Measurements from ENCODE around the gene CEP112.

CEP112 gene

DNA sequence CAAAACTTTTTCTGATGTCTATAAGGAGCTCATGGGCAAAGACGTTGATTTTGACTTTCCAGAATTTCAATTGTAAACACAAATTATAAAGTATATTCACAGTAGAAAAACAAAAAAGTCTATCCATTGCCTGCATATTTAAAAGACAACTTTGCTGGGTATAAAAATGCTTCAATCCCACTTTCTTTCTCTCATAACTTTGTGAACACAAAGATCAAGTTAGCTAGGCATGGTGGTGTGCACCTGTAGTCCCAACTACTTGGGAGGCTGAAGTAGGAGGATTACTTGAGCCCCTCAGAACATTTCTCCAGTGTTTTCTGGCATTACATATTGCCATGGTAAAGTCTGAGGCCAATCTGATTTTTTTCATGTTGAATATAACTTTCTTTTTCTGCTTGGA, 547.4 kb downstream of the CEP112 start:
- H3K4me3 Mint-ChIP-seq: no peak overlapping the region
- H3K9me3 Mint-ChIP-seq (ENCODE audit: low read depth): peaks cover 12% of the 10 kb centered on the region
- H3K27ac Mint-ChIP-seq: no peak overlapping the region
- peaks cover 20% of the 10 kb centered on the region for H3K36me3 Mint-ChIP-seq
- H3K4me1 Mint-ChIP-seq (ENCODE audit: low read depth): no peaks in the 10 kb centered on the region
- no peaks in the 10 kb centered on the region for H3K27me3 Mint-ChIP-seq

DNA sequence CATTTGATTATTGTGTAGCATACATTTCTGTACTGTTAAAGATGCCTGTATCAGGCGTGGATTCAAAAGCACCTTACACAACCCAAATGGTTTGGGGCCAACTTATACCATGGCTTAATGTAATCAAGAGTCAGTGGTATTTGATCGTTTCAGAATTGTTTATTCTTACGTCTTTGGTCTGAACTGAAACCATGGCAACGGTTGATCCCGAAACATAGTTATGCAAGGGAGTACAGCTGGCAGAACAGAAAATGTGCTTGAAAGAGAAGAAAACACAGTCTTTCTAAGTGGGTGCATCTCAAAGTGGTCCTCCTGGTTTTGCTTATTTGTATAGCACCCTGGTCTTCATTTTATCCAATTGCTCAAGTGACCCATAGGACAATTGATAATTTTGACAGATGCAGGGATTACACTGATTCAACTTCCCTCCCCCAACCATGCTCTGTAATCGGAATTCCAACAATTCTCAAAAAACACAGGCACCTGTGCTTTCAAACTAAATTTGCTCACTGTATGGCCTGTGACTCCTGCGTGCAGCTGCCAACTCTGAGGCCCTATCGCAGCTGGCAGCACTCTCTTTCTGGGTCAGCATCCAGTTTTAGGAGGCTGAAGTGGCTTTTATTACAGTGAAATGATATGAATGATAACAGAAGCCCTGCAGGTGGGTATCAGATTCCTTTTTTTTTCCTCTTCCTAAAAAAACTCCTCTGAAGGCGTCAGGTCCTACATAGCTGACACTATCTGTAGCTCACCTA, 553.5 kb downstream of the CEP112 start:
- Mint-ChIP-seq H3K27ac (no peak overlapping the region), H3K36me3 (peaks cover 9% of the 10 kb centered on the region), H3K4me1 (ENCODE audit: low read depth) (no peaks in the 10 kb centered on the region), H3K27me3 (no peaks in the 10 kb centered on the region), H3K9me3 (ENCODE audit: low read depth) (no peaks in the 10 kb centered on the region), H3K4me3 (no peak overlapping the region)

DNA sequence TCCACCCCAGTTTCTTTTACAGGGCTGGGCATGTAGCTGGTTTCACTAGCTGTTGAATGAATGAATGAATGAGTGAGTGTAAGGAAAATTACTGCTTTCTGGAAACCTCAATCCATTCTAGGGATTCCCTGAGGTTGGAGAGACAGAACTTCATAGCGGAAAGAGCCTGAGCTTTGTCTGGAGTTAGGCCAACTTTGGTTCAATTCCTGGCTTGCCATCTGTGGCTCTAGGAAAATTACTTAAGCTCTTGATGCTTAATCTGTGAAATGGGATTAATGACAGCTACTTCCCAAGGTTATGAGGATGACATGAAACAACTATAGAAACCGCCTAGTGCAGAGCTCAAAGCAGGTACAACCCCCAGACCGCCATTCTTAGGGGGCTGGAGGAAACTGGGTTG, 554.1 kb downstream of the CEP112 start:
- Mint-ChIP-seq H3K36me3 (peaks cover 9% of the 10 kb centered on the region), H3K4me1 (ENCODE audit: low read depth) (no peaks in the 10 kb centered on the region), H3K4me3 (no peak overlapping the region), H3K9me3 (ENCODE audit: low read depth) (no peaks in the 10 kb centered on the region), H3K27me3 (no peaks in the 10 kb centered on the region), H3K27ac (no peak overlapping the region)

DNA sequence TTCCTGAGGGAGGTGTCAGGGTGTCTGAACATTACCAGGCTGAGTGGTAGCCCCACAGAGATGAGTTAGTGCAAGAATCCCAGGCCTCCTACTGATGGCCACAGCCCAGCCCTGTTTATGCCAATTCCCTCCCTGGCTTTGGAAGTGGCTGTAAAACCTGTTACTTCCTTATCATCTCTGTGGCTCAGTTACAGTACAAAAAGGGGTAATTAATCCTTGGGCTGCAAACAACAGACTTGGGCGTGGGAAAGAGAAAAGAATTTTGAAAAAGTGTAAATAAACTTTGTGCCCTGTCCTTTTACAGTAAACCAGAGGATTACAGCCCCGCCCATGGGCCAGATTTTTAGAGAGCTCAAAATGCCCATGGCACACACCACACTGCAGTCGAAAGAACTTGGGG, 557.4 kb downstream of the CEP112 start:
- no peaks in the 10 kb centered on the region for H3K27me3 Mint-ChIP-seq
- no peaks in the 10 kb centered on the region for H3K4me1 Mint-ChIP-seq (ENCODE audit: low read depth)
- no peak overlapping the region for H3K4me3 Mint-ChIP-seq
- no peak overlapping the region for H3K27ac Mint-ChIP-seq
- H3K36me3 Mint-ChIP-seq: no peaks in the 10 kb centered on the region
- no peaks in the 10 kb centered on the region for H3K9me3 Mint-ChIP-seq (ENCODE audit: low read depth)

DNA sequence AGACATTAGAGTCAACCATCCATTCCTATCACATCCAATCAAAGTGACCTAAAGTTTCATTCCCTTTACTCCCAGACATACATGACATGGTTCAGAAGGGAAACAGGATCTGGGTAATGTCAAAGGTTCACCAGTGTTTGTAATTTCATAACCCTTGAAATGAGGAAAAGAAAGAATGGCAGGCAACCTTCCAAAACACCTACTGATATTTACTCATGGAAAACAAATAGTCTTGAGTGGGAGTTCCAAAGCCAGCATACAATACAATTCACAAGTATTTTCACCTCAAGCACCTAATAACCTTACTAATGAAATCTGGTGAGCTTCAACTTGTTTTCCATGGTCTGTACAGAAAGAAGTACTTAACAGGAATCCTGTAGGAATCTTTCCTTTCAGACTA, 557.9 kb downstream of the CEP112 start:
- Mint-ChIP-seq H3K36me3 (no peaks in the 10 kb centered on the region), H3K4me1 (ENCODE audit: low read depth) (no peaks in the 10 kb centered on the region), H3K4me3 (no peak overlapping the region), H3K27me3 (no peaks in the 10 kb centered on the region), H3K9me3 (ENCODE audit: low read depth) (no peaks in the 10 kb centered on the region), H3K27ac (no peak overlapping the region)

DNA sequence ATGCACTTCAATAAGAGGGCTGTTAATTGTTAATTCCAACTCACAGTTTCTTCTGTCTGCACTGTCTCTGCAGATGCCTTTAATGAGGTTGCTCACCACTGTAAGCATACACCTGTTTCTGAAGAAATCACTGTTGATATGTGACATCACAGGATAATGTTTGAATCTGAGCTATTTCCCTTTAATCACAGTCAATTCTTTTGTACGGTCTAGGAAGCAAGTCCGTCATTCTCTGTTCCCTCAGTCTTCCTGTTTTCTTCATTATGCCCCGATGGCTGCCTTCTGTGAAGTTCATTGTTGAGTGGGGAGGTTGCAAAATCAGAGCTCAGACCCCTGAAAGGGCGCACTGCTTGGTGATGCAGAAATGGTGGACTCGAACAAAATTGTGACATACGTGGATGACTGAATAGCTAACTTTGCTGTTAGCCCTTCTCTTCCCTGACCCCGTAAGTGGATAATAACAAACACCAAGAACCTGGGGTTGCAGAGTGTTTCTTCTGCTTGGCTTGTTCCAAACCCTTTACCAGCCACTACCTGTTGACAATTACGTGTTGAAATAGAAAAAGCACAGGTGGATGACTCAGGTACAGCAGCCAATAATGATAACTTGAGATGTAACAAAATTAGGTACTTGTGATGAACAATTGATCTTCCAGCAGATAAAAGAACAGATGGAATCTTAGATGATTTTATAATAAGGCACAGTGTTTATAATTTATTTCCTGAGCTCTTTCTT, 558.6 kb downstream of the CEP112 start:
- H3K27me3 Mint-ChIP-seq: no peaks in the 10 kb centered on the region
- H3K4me1 Mint-ChIP-seq (ENCODE audit: low read depth): no peaks in the 10 kb centered on the region
- no peak overlapping the region for H3K4me3 Mint-ChIP-seq
- no peak overlapping the region for H3K27ac Mint-ChIP-seq
- H3K9me3 Mint-ChIP-seq (ENCODE audit: low read depth): no peaks in the 10 kb centered on the region
- H3K36me3 Mint-ChIP-seq: no peaks in the 10 kb centered on the region

DNA sequence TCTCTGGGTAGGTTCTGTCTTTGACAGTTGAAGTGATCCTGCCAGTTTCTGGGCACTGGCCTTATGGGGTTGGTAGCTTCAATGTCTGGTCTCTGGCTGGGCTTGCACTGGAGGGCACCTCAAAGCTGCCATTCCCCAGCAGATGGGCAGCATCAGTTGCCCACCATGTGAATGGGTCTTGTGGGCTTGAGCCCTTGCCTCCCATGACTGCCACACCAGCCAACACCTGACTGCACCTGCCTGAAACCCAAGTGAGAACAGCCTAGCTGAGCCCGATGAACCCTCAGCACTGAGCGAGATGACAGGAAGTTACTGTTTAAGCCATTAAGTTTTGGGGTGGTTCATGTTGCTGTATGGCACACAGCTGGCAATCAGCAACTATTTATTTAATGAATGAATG, 561.4 kb downstream of the CEP112 start:
- Mint-ChIP-seq H3K4me3 (no peak overlapping the region), H3K9me3 (ENCODE audit: low read depth) (no peaks in the 10 kb centered on the region)

DNA sequence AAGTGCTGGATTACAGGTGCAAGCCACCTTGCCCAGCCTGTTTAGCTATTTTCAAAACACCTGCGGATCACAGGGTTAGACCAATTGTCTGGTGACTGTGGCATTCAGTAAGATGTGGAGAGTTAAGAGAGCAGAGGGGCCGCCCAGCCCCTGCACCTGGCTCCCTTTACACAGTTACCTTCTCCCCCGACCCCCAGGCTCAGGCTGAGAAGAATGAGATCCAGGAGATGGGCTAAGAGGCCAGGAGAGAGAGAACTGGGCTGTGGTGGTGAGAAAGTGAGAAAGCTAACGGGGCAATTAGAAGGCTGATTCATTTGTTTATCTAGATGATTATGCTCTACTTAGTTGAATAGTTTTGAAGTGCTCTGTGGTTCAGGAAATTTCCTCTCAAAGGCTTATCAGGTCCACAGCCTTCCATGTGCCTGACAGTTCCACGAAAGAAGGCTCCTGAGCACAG, 562.7 kb downstream of the CEP112 start:
- H3K9me3 Mint-ChIP-seq (ENCODE audit: low read depth): no peaks in the 10 kb centered on the region
- no peak overlapping the region for H3K4me3 Mint-ChIP-seq
- H3K27me3 Mint-ChIP-seq: no peaks in the 10 kb centered on the region
- no peak overlapping the region for H3K27ac Mint-ChIP-seq
- no peaks in the 10 kb centered on the region for H3K36me3 Mint-ChIP-seq
- no peaks in the 10 kb centered on the region for H3K4me1 Mint-ChIP-seq (ENCODE audit: low read depth)

More for the DNA sequence above, 561.4 kb downstream of the CEP112 start:
- Mint-ChIP-seq H3K27me3 (no peaks in the 10 kb centered on the region), H3K27ac (no peak overlapping the region), H3K4me1 (ENCODE audit: low read depth) (no peaks in the 10 kb centered on the region), H3K36me3 (no peaks in the 10 kb centered on the region)

DNA sequence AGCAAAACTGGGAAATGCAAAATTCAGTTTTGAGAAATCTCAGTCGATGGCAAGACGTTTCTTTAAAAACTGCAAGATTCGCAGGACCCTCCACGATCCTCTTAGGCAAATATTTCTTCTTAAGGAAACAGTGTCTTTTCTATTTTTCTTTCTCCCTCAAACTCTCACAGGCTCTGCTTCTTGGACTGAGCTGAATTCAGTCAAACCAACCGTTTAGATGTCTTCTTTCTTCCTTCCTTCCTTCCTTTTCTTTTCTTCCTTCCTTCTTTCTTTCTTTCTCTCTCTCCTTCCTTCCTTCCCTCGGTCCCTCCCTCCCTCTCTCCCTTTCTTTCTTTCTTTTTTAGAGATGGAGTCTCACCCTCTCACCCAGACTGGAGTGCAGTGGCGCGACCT, 563.3 kb downstream of the CEP112 start:
- H3K4me1 Mint-ChIP-seq (ENCODE audit: low read depth): no peaks in the 10 kb centered on the region
- no peaks in the 10 kb centered on the region for H3K36me3 Mint-ChIP-seq
- H3K27me3 Mint-ChIP-seq: no peaks in the 10 kb centered on the region
- no peak overlapping the region for H3K4me3 Mint-ChIP-seq
- H3K9me3 Mint-ChIP-seq (ENCODE audit: low read depth): no peaks in the 10 kb centered on the region
- no peak overlapping the region for H3K27ac Mint-ChIP-seq

DNA sequence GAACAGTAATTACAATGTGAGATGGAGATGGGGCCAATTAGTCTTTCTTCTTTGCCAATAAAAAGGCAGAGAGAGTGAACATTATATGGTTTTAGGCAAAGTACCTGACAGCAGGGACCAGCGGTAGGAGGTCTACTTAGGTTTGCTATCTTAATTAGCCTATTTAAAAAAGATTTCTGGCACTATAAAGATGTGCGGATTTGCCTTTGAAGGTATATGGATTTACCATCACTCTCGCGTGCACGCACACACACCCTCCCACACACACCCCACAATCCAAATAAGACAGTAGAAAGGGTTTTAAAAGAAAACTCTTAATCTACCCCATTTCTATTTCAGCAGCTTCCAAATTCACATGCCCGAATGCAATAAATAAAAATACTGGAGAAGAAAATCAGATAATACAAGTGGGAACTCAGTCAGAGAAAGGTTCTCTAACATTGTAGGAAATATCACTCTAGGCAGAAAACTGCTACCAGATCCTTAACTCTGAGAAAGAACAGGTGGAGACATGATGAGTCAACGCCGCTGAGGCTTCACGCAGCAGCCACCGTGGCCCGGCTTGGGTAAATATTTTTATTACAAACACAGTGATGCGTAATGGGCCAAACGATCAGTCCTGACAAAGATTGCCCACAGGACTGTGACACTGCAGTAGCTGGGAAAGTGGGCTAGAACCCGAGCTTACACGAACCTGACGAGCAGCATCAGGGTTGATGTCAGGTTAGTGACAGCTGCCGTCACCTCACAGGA, 563.9 kb downstream of the CEP112 start:
- Mint-ChIP-seq H3K4me3 (no peak overlapping the region), H3K9me3 (ENCODE audit: low read depth) (no peaks in the 10 kb centered on the region), H3K4me1 (ENCODE audit: low read depth) (no peaks in the 10 kb centered on the region), H3K27ac (no peak overlapping the region), H3K27me3 (no peaks in the 10 kb centered on the region), H3K36me3 (no peaks in the 10 kb centered on the region)

DNA sequence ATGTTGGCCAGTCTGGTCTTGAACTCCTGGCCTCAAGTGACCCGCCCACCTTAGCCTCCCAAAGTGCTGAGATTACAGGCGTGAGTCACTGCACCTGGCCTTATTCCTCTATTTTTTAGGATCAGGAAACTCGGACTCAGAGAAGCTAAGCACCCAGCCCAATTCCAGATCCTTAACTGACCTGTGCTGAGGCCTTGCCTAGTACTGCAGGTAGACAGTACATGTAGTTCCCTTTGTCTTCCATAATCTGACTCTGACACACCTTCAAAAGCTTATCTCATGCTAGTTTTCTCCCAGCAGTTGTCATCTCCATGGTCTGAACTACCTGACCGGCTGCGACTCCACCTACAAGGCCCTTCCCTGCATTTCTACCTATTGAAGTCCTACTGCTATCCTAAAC, 564.8 kb downstream of the CEP112 start:
- no peak overlapping the region for H3K4me3 Mint-ChIP-seq
- H3K4me1 Mint-ChIP-seq (ENCODE audit: low read depth): no peaks in the 10 kb centered on the region
- no peaks in the 10 kb centered on the region for H3K36me3 Mint-ChIP-seq
- no peaks in the 10 kb centered on the region for H3K27me3 Mint-ChIP-seq
- no peak overlapping the region for H3K27ac Mint-ChIP-seq
- no peaks in the 10 kb centered on the region for H3K9me3 Mint-ChIP-seq (ENCODE audit: low read depth)

DNA sequence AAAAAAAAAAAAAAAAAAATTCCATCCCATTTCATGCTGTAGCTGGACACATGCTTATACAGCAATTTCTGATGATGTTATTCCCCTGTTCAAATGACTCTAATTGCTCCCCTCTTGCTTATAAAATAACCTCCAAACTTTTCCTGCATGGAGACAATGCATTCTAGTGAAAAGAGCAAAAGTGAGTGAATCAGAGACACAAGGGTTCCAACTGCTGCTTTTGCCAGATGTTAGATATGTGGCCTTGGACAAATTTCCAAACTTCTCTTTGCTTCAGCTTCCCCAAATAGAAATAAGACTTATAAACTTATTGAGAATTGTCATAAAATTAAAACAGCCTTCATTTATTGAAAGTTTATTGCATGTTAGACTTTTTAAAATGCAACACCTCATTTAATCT, 565.5 kb downstream of the CEP112 start:
- Mint-ChIP-seq H3K9me3 (ENCODE audit: low read depth) (no peaks in the 10 kb centered on the region), H3K4me1 (ENCODE audit: low read depth) (no peaks in the 10 kb centered on the region), H3K27me3 (no peaks in the 10 kb centered on the region), H3K27ac (no peak overlapping the region), H3K4me3 (no peak overlapping the region), H3K36me3 (no peaks in the 10 kb centered on the region)

DNA sequence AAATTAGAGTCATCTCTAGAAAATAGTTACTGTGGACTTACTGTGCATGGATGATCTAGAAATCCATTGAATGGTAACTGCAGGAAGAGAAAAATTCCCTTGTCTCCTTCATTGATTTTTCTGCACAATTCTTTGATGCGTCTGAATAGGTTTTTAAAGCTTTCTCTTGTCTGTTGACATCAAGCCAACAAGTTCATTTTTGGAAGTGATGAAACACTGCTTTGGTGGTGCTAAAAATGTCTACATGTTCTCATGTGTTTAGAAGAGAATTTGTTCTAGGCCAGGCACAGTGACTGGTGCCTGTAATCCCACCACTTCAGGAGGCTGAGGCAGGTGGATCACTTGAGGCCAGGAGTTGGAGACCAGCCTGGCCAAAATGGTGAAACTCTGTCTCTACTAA, 573.4 kb downstream of the CEP112 start:
- Mint-ChIP-seq H3K4me1 (ENCODE audit: low read depth) (no peaks in the 10 kb centered on the region), H3K9me3 (ENCODE audit: low read depth) (no peaks in the 10 kb centered on the region), H3K4me3 (no peak overlapping the region), H3K27ac (no peak overlapping the region), H3K27me3 (no peaks in the 10 kb centered on the region), H3K36me3 (no peaks in the 10 kb centered on the region)

DNA sequence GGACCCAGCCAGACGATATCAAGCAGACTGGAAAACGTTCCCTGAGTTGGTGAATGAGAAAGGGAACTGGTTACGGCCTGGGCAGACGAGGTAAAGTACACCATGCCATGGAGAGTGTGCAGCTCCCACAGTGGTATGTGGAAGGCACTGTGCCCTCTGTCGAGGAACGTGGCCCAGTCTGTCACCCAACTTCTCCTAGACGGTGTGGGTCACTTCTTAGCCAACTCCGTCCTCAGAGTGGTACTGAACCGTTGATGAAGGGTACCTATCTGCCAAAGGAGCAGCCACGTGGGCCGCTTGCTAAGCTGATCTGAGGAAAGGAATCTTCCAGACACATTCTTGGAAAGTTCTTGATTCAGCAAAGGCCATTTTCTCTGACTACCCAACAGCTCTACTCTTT, 574.4 kb downstream of the CEP112 start:
- Mint-ChIP-seq H3K4me3 (no peak overlapping the region), H3K27me3 (no peaks in the 10 kb centered on the region), H3K36me3 (no peaks in the 10 kb centered on the region), H3K27ac (no peak overlapping the region), H3K9me3 (ENCODE audit: low read depth) (no peaks in the 10 kb centered on the region), H3K4me1 (ENCODE audit: low read depth) (no peaks in the 10 kb centered on the region)

DNA sequence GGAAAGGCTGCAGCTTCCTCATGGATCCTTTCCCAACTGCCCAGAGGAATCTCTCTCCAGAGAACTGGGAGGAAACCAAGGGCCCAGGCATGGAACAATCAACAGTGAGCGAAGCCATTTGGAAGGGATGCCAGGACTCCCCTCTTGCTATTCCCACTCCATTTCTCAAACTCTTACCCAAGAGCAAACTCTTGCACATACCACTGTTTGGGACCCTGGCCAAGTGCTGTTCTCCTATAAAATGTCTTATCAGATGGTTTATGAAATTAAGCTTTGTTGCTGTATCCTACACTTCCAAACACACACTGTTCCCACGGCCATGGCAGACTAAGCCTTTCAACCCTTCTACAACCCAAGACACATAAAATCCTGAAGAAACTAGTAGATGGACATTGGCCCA, 582.2 kb downstream of the CEP112 start:
- Mint-ChIP-seq H3K27me3 (no peaks in the 10 kb centered on the region), H3K4me3 (no peak overlapping the region)

More for the DNA sequence above, 582.2 kb downstream of the CEP112 start:
- H3K36me3 Mint-ChIP-seq: no peaks in the 10 kb centered on the region
- H3K27ac Mint-ChIP-seq: no peak overlapping the region
- H3K9me3 Mint-ChIP-seq (ENCODE audit: low read depth): no peaks in the 10 kb centered on the region
- no peaks in the 10 kb centered on the region for H3K4me1 Mint-ChIP-seq (ENCODE audit: low read depth)
